Subcutaneous adipose tissue (tissue), 4 donors: ENCODE data around the gene GLI3. TPM values are rescaled to one million over a fixed set of nuclear protein-coding genes. Genes with fewer than 3 reads are reported as not detected.

Source experiments
- total RNA-seq, 4 donors: library from RNA; depleted of rRNA; stranded (reverse); fragments of >200 nt; gene quantifications; one replicate each; pipeline ENCODE4 v1.1.0, GENCODE V29; 2016
- TF ChIP-seq, protein P1 (sequence below): fragments of 450-650 bp; IDR thresholded peaks from one replicate; pipeline ENCODE4 v1.5.1; 2016; ENCODE audit warnings: low read depth, mild to moderate bottlenecking, control low read depth, antibody characterized with exemption, moderate library complexity

Gene GLI3
- total RNA-seq, 4 donors from 2014 or later, result 11.6 to 16.8 (median 16.3) TPM

DNA sequence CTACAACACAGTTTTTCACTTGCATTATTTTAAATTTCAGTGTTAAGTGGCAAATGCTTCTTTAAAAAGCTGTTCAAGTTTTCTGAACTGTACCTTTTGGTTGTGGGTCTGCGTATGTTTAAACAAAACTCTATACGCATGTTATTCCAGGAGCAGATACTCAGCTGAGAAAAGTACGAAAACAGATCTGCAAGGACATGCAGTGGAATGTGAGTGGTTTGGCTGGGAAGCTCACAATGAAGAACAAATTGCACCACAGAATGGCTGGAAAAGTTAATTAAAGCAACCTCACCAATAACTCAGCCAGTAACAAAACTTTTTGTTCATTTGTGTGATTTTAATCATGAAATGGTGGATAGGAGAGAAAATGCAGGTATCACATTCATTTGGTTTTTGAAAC, 17.6 kb downstream of the GLI3 start:
- TF ChIP-seq, protein P1, sequence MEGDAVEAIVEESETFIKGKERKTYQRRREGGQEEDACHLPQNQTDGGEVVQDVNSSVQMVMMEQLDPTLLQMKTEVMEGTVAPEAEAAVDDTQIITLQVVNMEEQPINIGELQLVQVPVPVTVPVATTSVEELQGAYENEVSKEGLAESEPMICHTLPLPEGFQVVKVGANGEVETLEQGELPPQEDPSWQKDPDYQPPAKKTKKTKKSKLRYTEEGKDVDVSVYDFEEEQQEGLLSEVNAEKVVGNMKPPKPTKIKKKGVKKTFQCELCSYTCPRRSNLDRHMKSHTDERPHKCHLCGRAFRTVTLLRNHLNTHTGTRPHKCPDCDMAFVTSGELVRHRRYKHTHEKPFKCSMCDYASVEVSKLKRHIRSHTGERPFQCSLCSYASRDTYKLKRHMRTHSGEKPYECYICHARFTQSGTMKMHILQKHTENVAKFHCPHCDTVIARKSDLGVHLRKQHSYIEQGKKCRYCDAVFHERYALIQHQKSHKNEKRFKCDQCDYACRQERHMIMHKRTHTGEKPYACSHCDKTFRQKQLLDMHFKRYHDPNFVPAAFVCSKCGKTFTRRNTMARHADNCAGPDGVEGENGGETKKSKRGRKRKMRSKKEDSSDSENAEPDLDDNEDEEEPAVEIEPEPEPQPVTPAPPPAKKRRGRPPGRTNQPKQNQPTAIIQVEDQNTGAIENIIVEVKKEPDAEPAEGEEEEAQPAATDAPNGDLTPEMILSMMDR, result no peak

DNA sequence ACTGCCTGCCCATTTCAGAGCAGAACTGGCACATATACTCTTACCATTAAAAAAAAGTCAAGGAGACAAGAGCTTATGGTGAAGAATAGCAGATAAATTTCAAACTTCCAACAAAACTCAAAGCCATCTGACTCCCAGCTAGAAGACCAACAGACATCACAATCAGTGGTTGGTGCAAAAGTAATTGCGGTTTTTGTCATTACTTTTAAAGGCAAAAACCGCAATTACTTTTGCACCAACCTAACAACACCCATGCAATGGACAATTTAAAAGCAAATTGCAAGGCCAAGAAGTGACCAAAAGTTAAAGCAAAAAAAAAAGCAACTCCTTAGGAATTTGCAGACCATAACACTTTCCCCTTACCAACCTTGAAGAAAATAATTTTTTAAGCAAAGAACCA, 18.8 kb downstream of the GLI3 start:
- TF ChIP-seq, protein P1, result no peak

DNA sequence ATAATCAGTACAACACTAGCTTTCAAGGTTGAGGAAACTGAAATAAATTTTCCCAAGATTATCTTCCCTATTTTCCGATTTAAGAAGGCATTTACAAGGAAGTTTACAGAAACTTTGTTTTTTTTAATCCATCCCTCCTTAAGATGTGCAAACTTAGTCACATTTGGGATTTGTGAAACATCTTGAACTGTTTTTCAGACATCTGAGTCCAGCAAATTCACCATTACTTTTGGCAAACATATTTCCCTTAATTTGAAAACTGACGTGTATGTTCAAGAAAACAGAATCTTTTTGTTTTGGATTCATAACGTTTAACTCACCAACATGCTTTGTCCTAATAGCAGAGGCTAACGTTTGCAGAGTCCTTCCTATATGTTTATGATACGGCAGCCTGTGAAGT, 19.5 kb downstream of the GLI3 start:
- TF ChIP-seq, protein P1, result no peak

DNA sequence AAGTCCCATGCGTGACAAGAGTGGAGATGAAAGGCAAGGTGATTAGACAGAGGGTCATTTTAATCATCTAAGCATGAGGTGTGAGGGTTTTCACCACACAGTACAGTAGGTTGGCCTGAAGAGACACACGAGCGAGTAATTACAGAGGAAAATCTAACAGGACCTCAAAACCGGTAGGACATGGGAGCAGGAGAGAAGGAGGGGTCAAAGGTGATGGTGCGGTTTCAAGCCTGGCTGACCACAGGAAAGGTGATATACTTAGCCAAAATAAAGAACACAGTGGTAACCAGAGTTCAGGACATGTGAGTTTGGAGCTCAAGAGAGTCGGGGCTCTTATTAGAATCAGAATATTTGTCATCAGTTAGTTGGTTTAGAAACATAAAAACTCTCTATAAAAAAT, 20.0 kb downstream of the GLI3 start:
- TF ChIP-seq, protein P1, result no peak

DNA sequence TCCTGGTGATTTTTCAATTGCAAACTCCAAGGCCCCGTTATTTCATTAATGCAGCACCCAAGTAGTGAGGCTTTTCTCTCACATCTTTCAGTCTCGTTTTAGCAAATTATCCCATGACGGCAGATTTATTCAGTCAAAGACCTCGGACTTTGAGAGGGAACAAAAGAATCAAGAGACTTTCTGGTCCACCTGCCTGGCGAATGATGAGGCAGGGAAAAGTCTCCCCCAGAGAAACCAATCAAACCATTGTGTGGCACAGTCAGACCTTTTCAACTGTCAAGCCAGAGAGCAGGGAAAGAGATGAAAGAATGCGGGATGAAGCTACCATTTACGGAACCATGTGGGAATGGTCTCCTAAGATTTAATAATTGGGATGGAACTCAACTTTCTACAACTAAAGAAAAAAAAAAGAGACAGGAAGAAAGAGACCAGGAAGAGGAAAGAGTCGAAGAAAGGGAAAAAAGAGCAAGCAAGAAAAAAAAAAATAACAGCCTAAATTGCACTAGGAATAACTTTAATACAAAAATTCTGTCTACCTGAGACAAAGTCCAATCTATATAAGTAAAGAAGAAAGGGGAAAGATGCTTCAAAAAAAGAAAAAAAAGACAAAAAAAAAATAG, 22.8 kb downstream of the GLI3 start:
- TF ChIP-seq, protein P1, result no peak

DNA sequence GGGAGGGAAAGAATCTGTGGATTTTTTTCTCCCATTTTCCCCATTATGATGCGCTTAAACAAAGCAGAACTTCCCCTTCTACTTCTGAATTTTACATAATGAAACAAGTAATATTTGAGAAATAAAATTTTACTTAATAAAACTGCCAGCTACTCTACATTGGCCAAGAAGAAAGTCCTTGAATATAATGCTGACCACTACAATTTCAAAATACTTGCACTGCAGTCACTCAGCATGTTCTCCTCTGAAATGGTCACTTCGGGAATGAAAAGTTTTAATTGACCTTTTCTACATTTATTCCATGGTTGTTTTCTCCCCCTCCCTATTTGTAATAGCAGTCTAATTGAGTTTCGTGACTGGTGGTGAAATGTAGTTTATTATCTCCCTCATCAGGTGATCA, 23.9 kb downstream of the GLI3 start:
- TF ChIP-seq, protein P1, result no peak

DNA sequence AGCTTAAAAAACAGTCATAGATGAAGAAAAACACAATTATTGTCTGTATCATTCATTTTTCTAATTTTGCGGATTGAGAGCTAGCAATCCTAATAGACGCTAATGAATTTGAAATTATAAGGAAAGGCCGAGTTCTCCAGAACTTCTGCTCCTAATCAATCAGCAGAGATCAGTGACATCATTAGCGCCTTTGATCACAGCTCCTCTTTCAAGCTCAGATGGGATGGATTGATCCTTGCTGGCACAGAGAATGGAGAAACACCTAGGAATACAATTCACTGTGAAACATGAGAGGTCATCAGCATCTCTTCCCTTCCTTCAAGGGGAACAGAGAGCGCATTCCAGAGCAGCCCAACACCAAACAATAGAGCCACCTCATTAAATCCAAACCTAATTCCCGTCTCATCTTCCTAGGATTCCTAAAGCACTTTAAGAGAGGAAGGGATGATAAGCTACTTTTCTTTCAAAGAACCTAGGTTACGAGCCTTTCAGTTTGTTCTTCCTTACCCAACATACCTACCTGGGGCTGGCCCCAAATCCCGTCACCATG, 24.4 kb downstream of the GLI3 start:
- TF ChIP-seq, protein P1, result no peak
